Loucy (cell line): Measurements from ENCODE around the gene SLC35F6.

Source experiments
- CTCF ChIP-seq: fragments of 200-600 bp; sonication (generic); conservative IDR thresholded peaks from 2 replicates; pipeline ENCODE4 v1.5.1; 2014; ENCODE audit warnings: mild to moderate bottlenecking, antibody characterized with exemption, low read length
- EZH2phosphoT487 ChIP-seq: fragments of 200-600 bp; IDR thresholded peaks from 2 replicates; pipeline ENCODE4 v1.6.1; 2018; ENCODE audit warnings: antibody characterized with exemption, mild to moderate bottlenecking, moderate library complexity, borderline replicate concordance

GRCh38 chr2:26738481-26738880, 25.6 kb upstream of the SLC35F6 start:
- TF ChIP-seq CTCF, result no peak
- no peak for TF ChIP-seq EZH2phosphoT487
